Measurements from ENCODE around the gene DNLZ.

DNA sequence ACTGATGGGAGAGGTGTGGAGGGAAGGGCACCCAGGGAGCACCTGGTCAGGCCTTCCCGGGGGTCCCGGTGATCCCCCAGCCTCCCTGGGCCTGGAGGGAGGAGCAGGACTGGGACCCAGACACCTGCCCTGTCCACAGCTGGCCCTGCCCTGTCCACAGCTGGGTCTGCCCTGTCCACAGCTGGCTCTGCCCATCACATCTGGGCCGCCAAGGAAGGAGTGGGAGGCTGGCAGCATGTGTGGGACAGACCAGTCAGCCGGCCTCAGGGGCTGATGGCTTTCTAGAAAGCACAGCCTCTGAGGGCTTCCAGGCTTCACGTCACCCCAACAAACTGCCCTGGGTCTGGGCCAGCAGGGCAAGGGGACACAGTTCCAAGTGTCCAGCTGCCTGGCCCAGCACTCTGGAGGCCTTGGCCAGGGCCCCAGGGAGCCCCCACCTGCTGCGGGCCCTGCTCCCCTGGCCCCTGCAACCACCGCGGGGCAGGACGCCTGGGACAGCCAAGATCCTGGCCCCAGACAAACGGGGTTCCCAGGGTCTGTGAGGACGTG lies 12.2 kb downstream of the DNLZ start:
- TF ChIP-seq, protein P1, sequence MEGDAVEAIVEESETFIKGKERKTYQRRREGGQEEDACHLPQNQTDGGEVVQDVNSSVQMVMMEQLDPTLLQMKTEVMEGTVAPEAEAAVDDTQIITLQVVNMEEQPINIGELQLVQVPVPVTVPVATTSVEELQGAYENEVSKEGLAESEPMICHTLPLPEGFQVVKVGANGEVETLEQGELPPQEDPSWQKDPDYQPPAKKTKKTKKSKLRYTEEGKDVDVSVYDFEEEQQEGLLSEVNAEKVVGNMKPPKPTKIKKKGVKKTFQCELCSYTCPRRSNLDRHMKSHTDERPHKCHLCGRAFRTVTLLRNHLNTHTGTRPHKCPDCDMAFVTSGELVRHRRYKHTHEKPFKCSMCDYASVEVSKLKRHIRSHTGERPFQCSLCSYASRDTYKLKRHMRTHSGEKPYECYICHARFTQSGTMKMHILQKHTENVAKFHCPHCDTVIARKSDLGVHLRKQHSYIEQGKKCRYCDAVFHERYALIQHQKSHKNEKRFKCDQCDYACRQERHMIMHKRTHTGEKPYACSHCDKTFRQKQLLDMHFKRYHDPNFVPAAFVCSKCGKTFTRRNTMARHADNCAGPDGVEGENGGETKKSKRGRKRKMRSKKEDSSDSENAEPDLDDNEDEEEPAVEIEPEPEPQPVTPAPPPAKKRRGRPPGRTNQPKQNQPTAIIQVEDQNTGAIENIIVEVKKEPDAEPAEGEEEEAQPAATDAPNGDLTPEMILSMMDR (IDR thresholded peaks at IDR 0.05 in 8 of 11, conservative IDR thresholded peaks at IDR 0.05 in 3 of 11) = no peak
- no peak for TF ChIP-seq POLR2A (IDR thresholded peaks at IDR 0.05)
- TF ChIP-seq POLR2AphosphoS5 (IDR thresholded peaks at IDR 0.05) = no peak

All from spleen (tissue), 7 donors.